SK-N-SH treated with all-trans-retinoic acid at 6 μM for 48 hours (cell line): ENCODE measurements around the gene SLC49A3.

Source experiments
- GLIS3 ChIP-seq: fragments of 250-450 bp; sonication (Bioruptor Pico); IDR thresholded peaks from 2 replicates; pipeline ENCODE4 v1.5.0; 2020; ENCODE audit warnings: mild to moderate bottlenecking, moderate library complexity
- ISL1 ChIP-seq: fragments of 250-450 bp; sonication (Bioruptor Pico); IDR thresholded peaks from 2 replicates; pipeline ENCODE4 v2.1.2; 2022; ENCODE audit warnings: mild to moderate bottlenecking, moderate library complexity
- TOX ChIP-seq: fragments of 250-450 bp; sonication (Bioruptor Pico); IDR thresholded peaks from 2 replicates; pipeline ENCODE4 v1.8.0; 2021; ENCODE audit warnings: mild to moderate bottlenecking, moderate library complexity, borderline replicate concordance
- ZFP3 ChIP-seq: fragments of 250-450 bp; sonication (Bioruptor Pico); IDR thresholded peaks from 2 replicates; pipeline ENCODE4 v1.5.0; 2020; ENCODE audit warnings: mild to moderate bottlenecking, moderate library complexity
- ZFP30 ChIP-seq: fragments of 450-650 bp; formaldehyde crosslinking; IDR thresholded peaks from 2 replicates; pipeline ENCODE4 v1.5.0; 2022; ENCODE audit warnings: mild to moderate bottlenecking, moderate library complexity
- TF ChIP-seq, protein P1 (sequence below): fragments of 250-450 bp; sonication (Bioruptor Pico); IDR thresholded peaks from 2 replicates; pipeline ENCODE4 v1.5.0; 2020; ENCODE audit warnings: mild to moderate bottlenecking, moderate library complexity
- TF ChIP-seq, protein P2 (sequence below): fragments of 250-450 bp; sonication (Bioruptor Pico); IDR thresholded peaks from 2 replicates; pipeline ENCODE4 v1.8.0; 2020; ENCODE audit warnings: mild to moderate bottlenecking, moderate library complexity, borderline replicate concordance
- TF ChIP-seq, protein P3 (sequence below): fragments of 250-450 bp; sonication (Bioruptor Pico); IDR thresholded peaks from 2 replicates; pipeline ENCODE4 v1.5.1; 2020; ENCODE audit warnings: low read depth, mild to moderate bottlenecking, moderate library complexity

DNA sequence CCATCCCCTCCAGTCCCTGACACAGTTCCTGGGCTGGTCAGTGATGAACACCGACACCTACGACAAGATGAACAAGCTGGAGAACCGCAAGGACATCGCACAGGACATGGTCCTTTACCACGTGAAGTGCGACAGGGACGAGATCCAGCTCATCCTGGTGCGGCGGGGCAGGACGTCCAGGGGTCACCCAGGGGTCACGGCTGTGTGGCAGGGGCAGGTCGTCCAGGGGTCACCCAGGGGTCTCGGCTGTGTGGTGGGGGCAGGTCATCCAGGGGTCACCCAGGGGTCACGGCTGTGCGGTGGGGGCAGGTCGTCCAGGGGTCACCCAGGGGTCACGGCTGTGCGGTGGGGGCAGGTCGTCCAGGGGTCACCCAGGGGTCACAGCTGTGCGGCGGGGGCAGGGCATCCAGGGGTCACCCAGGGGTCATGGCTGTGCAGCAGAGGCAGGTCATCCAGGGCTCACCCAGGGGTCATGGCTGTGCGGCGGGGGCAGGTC lies 31.6 kb downstream of the SLC49A3 start:
- TF ChIP-seq ISL1 (CRISPR knock-in tag) (no peak), GLIS3 (CRISPR knock-in tag) (no peak), TOX (no peak), ZFP30 (CRISPR knock-in tag) (no peak), ZFP3 (CRISPR knock-in tag) (no peak)
- TF ChIP-seq, protein P1, sequence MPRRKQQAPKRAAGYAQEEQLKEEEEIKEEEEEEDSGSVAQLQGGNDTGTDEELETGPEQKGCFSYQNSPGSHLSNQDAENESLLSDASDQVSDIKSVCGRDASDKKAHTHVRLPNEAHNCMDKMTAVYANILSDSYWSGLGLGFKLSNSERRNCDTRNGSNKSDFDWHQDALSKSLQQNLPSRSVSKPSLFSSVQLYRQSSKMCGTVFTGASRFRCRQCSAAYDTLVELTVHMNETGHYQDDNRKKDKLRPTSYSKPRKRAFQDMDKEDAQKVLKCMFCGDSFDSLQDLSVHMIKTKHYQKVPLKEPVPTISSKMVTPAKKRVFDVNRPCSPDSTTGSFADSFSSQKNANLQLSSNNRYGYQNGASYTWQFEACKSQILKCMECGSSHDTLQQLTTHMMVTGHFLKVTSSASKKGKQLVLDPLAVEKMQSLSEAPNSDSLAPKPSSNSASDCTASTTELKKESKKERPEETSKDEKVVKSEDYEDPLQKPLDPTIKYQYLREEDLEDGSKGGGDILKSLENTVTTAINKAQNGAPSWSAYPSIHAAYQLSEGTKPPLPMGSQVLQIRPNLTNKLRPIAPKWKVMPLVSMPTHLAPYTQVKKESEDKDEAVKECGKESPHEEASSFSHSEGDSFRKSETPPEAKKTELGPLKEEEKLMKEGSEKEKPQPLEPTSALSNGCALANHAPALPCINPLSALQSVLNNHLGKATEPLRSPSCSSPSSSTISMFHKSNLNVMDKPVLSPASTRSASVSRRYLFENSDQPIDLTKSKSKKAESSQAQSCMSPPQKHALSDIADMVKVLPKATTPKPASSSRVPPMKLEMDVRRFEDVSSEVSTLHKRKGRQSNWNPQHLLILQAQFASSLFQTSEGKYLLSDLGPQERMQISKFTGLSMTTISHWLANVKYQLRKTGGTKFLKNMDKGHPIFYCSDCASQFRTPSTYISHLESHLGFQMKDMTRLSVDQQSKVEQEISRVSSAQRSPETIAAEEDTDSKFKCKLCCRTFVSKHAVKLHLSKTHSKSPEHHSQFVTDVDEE (CRISPR knock-in tag): no peak
- TF ChIP-seq, protein P2, sequence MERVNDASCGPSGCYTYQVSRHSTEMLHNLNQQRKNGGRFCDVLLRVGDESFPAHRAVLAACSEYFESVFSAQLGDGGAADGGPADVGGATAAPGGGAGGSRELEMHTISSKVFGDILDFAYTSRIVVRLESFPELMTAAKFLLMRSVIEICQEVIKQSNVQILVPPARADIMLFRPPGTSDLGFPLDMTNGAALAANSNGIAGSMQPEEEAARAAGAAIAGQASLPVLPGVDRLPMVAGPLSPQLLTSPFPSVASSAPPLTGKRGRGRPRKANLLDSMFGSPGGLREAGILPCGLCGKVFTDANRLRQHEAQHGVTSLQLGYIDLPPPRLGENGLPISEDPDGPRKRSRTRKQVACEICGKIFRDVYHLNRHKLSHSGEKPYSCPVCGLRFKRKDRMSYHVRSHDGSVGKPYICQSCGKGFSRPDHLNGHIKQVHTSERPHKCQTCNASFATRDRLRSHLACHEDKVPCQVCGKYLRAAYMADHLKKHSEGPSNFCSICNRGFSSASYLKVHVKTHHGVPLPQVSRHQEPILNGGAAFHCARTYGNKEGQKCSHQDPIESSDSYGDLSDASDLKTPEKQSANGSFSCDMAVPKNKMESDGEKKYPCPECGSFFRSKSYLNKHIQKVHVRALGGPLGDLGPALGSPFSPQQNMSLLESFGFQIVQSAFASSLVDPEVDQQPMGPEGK (CRISPR knock-in tag): no peak
- TF ChIP-seq, protein P3, sequence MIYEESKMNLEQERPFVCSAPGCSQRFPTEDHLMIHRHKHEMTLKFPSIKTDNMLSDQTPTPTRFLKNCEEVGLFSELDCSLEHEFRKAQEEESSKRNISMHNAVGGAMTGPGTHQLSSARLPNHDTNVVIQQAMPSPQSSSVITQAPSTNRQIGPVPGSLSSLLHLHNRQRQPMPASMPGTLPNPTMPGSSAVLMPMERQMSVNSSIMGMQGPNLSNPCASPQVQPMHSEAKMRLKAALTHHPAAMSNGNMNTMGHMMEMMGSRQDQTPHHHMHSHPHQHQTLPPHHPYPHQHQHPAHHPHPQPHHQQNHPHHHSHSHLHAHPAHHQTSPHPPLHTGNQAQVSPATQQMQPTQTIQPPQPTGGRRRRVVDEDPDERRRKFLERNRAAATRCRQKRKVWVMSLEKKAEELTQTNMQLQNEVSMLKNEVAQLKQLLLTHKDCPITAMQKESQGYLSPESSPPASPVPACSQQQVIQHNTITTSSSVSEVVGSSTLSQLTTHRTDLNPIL: no peak
